K562 (cell line): ENCODE results near the gene BRCA1. TPM values are rescaled to one million over a fixed set of nuclear protein-coding genes. Genes with fewer than 3 reads are reported as not detected.

ENCODE experiments used
- ATAC-seq: fragments of 200-7000 bp; cut with Tn5 transposase; 3 replicates; pipeline ENCODE4 v1.9.1; 2020; ENCODE audit warnings: moderate library complexity
- BruUV-seq: library from RNA; stranded (reverse); fragments of 400-500 nt; replicated peaks from 2 replicates; lab custom pipeline; 2021; lab: Mats Ljungman, UMichigan
- CTCF ChIA-PET: fragments of 300-600 bp; formaldehyde crosslinking; extraction: SDS; loops from one replicate; lab custom pipeline; 2021; ENCODE audit warnings: low intra/inter-chr PET ratio; lab: Yijun Ruan, JAX
- POLR2A ChIA-PET: fragments of 300-600, 350-650 bp; sonication (Branson Sonifier 250); formaldehyde crosslinking; extraction: SDS; loops from one replicate; lab custom pipeline; 2021; ENCODE audit warnings: antibody characterized with exemption, inconsistent platforms; lab: Yijun Ruan, JAX
- DNase-seq, 4 experiments: peaks; one replicate each; pipeline versions ENCODE4 v3.0.0 to v3.0.0-alpha.2; 2011 to 2018; ENCODE audit warnings: low spot score in 3 of 4, mixed read lengths in 3 of 4; ENCODE audit errors: extremely low read depth in 1 of 4
- FAIRE-seq: peaks from 2 replicates; lab custom pipeline; 2011; peaks lifted over from hg19 to GRCh38; lab: Jason Lieb, UNC
- H2AFZ ChIP-seq: 2 replicates; pipeline ENCODE4 v1.6.0; 2011; ENCODE audit warnings: low read depth, low read length, control low read depth, inconsistent platforms
- H3K27ac ChIP-seq: fragments of 200-600 bp; 3 replicates; pipeline ENCODE4 v1.8.0; 2011; ENCODE audit warnings: low read depth, mild to moderate bottlenecking, control low read depth, inconsistent platforms, low read length, moderate library complexity, mixed read lengths; ENCODE audit errors: extremely low read depth
- H3K27me3 ChIP-seq, 2 experiments: fragments of 300-600 bp in 1 of 2; 2 replicates in 1 of 2; 3 replicates in 1 of 2; pipeline versions ENCODE4 v1.6.0 to v1.8.0; 2011; ENCODE audit warnings: inconsistent platforms in 2 of 2, low read length in 2 of 2, mild to moderate bottlenecking in 1 of 2, mixed read lengths in 1 of 2, moderate library complexity in 1 of 2; ENCODE audit not compliant: control insufficient read depth in 2 of 2, insufficient read depth in 2 of 2
- H3K36me3 ChIP-seq: fragments of 300-600 bp; 3 replicates; pipeline ENCODE4 v1.8.0; 2011; ENCODE audit warnings: mild to moderate bottlenecking, low read length, inconsistent platforms; ENCODE audit not compliant: control insufficient read depth, insufficient read depth
- H3K4me1 ChIP-seq, 2 experiments: fragments of 200-600 bp in 1 of 2; replicated peaks in 1 of 2; 2 replicates in 1 of 2; 3 replicates in 1 of 2; pipeline versions ENCODE4 v1.5.1 to v1.8.0; 2011; ENCODE audit warnings: inconsistent platforms in 2 of 2, low read length in 2 of 2, mild to moderate bottlenecking in 1 of 2, mixed read lengths in 1 of 2, moderate library complexity in 1 of 2; ENCODE audit not compliant: control insufficient read depth in 2 of 2, insufficient read depth in 2 of 2
- H3K4me2 ChIP-seq: 2 replicates; pipeline ENCODE4 v1.6.1; 2011; ENCODE audit warnings: low read length, control low read depth, inconsistent platforms, mixed read lengths; ENCODE audit not compliant: insufficient read depth
- H3K4me3 ChIP-seq: fragments of 200-600 bp; sonication (generic), shearing (Covaris generic); 2 replicates; pipeline ENCODE4 v1.5.1; 2016; ENCODE audit warnings: control low read depth, inconsistent platforms
- H3K79me2 ChIP-seq: fragments of 200-600 bp; 3 replicates; pipeline ENCODE4 v1.8.0; 2011; ENCODE audit warnings: low read length, inconsistent platforms; ENCODE audit not compliant: control insufficient read depth, insufficient read depth
- H3K9ac ChIP-seq, 2 experiments: 2 replicates each; pipeline versions ENCODE4 v1.6.0 to v1.6.1; 2011; ENCODE audit warnings: low read depth in 2 of 2, low read length in 2 of 2, control low read depth in 1 of 2, inconsistent platforms in 1 of 2, mild to moderate bottlenecking in 1 of 2, mixed read lengths in 1 of 2; ENCODE audit not compliant: insufficient read depth in 1 of 2
- H3K9me1 ChIP-seq: one replicate; pipeline ENCODE4 v1.6.0; 2011; ENCODE audit warnings: inconsistent platforms, mild to moderate bottlenecking, low read length, moderate library complexity; ENCODE audit not compliant: control insufficient read depth, insufficient read depth
- H3K9me3 ChIP-seq: replicated peaks from 2 replicates; pipeline ENCODE4 v1.5.1; 2011; ENCODE audit warnings: low read depth, low read length, inconsistent platforms; ENCODE audit not compliant: control insufficient read depth, insufficient read depth
- H4K20me1 ChIP-seq: replicated peaks from 2 replicates; pipeline ENCODE4 v1.6.1; 2011; ENCODE audit warnings: low read length, inconsistent platforms, mixed read lengths; ENCODE audit not compliant: control insufficient read depth, insufficient read depth
- CLOCK ChIP-seq: fragments of 250-450 bp; sonication (Bioruptor Pico); IDR thresholded peaks from 2 replicates; pipeline ENCODE4 v1.4.0; 2020; ENCODE audit warnings: mild to moderate bottlenecking, moderate library complexity, borderline replicate concordance
- COPS2 ChIP-seq: fragments of 450-650 bp; conservative IDR thresholded peaks from 2 replicates; pipeline ENCODE4 v1.6.1; 2016; ENCODE audit warnings: mild to moderate bottlenecking, moderate library complexity
- DACH1 ChIP-seq: fragments of 450-650 bp; IDR thresholded peaks from 2 replicates; pipeline ENCODE4 v1.6.1; 2018; ENCODE audit not compliant: partially characterized antibody
- EP300 ChIP-seq: IDR thresholded peaks from 2 replicates; pipeline ENCODE4 v1.6.1; 2012; ENCODE audit warnings: low read length, improper control_type of control experiment
- ETV5 ChIP-seq: sonication (generic); formaldehyde crosslinking; IDR thresholded peaks from 2 replicates; pipeline ENCODE4 v1.4.0; 2020; ENCODE audit warnings: low read depth, mild to moderate bottlenecking, missing genetic modification reagents
- FOXJ2 ChIP-seq: fragments of 200-800 bp; sonication (Bioruptor generic); IDR thresholded peaks from 2 replicates; pipeline ENCODE4 v1.6.1; 2016; ENCODE audit warnings: missing genetic modification characterization, missing compliant biosample characterization
- FOXP1 ChIP-seq: sonication (generic); formaldehyde crosslinking; IDR thresholded peaks from 2 replicates; pipeline ENCODE4 v1.8.0; 2022; ENCODE audit warnings: mild to moderate bottlenecking, missing genetic modification reagents
- MYNN ChIP-seq, 2 experiments: sonication (generic); formaldehyde crosslinking in 1 of 2; IDR thresholded peaks; 2 replicates each; pipeline versions ENCODE4 v1.5.0 to v1.6.1; 2016 to 2020; ENCODE audit warnings: antibody characterized with exemption in 1 of 2, missing genetic modification reagents in 1 of 2
- NEUROD1 ChIP-seq: fragments of 150-350 bp; IDR thresholded peaks from 2 replicates; pipeline ENCODE4 v1.6.1; 2014; ENCODE audit warnings: borderline replicate concordance, low read length, low read depth; ENCODE audit not compliant: partially characterized antibody
- SMARCA5 ChIP-seq: fragments of 450-650 bp; IDR thresholded peaks from 2 replicates; pipeline ENCODE4 v1.6.1; 2016
- SP1 ChIP-seq: sonication (generic); formaldehyde crosslinking; IDR thresholded peaks from 2 replicates; pipeline ENCODE4 v1.8.1; 2022; ENCODE audit warnings: mild to moderate bottlenecking, missing genetic modification reagents
- TAF15 ChIP-seq: fragments of 200-400 bp; formaldehyde crosslinking; IDR thresholded peaks from 2 replicates; pipeline ENCODE4 v1.6.1; 2017; ENCODE audit warnings: mild to moderate bottlenecking, low read depth, low read length, moderate library complexity
- TARDBP ChIP-seq: fragments of 450-650 bp; IDR thresholded peaks from 2 replicates; pipeline ENCODE4 v1.6.1; 2016
- ZBTB34 ChIP-seq: fragments of 250-450 bp; sonication (Bioruptor Pico); IDR thresholded peaks from 2 replicates; pipeline ENCODE4 v1.8.0; 2021; ENCODE audit warnings: mild to moderate bottlenecking, moderate library complexity
- ZNF146 ChIP-seq: IDR thresholded peaks from one replicate; pipeline ENCODE4 v1.6.1; 2018; ENCODE audit warnings: missing compliant biosample characterization; ENCODE audit not compliant: unreplicated experiment
- ZNF274 ChIP-seq: IDR thresholded peaks from 2 replicates; pipeline ENCODE4 v1.6.1; 2011; ENCODE audit warnings: low read depth, mild to moderate bottlenecking, low read length, moderate library complexity, borderline replicate concordance
- ZNF75A ChIP-seq: fragments of 450-650 bp; formaldehyde crosslinking; IDR thresholded peaks from 2 replicates; pipeline ENCODE4 v1.4.0; 2020; ENCODE audit warnings: mild to moderate bottlenecking
- ZNF780A ChIP-seq: fragments of 250-450 bp; sonication (Bioruptor Pico); IDR thresholded peaks from 2 replicates; pipeline ENCODE4 v1.5.0; 2021; ENCODE audit warnings: mild to moderate bottlenecking
- WGBS: fragments of 100-300 bp; shearing (Covaris generic); methylation state at CpG from one replicate; pipeline ENCODE4 v1.1.6; 2016; ENCODE audit warnings: low coverage, mixed read lengths; ENCODE audit not compliant: insufficient coverage; ENCODE audit errors: missing lambda C conversion rate; 5-methylcytosine and 5-hydroxymethylcytosine counted together
- in situ Hi-C: fragments of 300-500 bp; cut with MboI; formaldehyde crosslinking; loops from 4 replicates; pipeline ENCODE4 v1.15.0; 2018; ENCODE audit warnings: inconsistent platforms, mixed read lengths
- intact Hi-C: fragments of 100-400 bp; cut with micrococcal nuclease; formaldehyde crosslinking; loops from 2 replicates; pipeline ENCODE4 v1.14.2; 2022
- polyA plus RNA-seq, 8 experiments: library from polyadenylated mRNA; depleted of rRNA in 4 of 8; stranded (reverse) in 5 of 8; unstranded in 3 of 8; fragments of >200 nt; fragmentation: Nextera tagmentation in 2 of 8; fragmentation: Illumina TruSeq in 1 of 8; extraction: Ambion mirVana in 2 of 8; extraction: Trizol in 1 of 8; gene quantifications; 2 replicates each; pipeline versions ENCODE4 v1.2.1 to v1.2.3, GENCODE V29; 2011 to 2014; ENCODE audit warnings: inconsistent platforms in 1 of 8, missing spikeins in 1 of 8
- total RNA-seq, 7 experiments: library from RNA; depleted of rRNA in 6 of 7; stranded (reverse); fragments of >200 nt in 6 of 7; fragmentation: Illumina TruSeq in 2 of 7; extraction: Trizol in 2 of 7; gene quantifications; 2 replicates each; pipeline versions ENCODE4 v1.2.1 to v1.2.3, GENCODE V29; 2011 to 2021; ENCODE audit warnings: low replicate concordance in 1 of 7
- TF ChIP-seq, protein P1 (sequence below): fragments of 250-450 bp; sonication (Bioruptor Pico); IDR thresholded peaks from 2 replicates; pipeline ENCODE4 v1.5.0; 2021; ENCODE audit warnings: mild to moderate bottlenecking, borderline replicate concordance

The BRCA1 gene
- total and polyA plus RNA-seq, 9 of the 15 experiments (the other 6 are each of a cell fraction or from before 2014, with no cell fraction given), result 25.9 to 95.3 (median 62.3) TPM

GRCh38 chr17:43039646-43040045, 85.5 kb downstream of the BRCA1 start:
- Histone ChIP-seq H3K79me2 (no peaks in the 10 kb centered on the region), H3K9ac (no peak overlapping the region), H3K4me1 (peaks cover 2 to 5% of the 10 kb centered on the region in 2 experiments; a peak in 3 of 5 replicates), H4K20me1 (no peaks in the 10 kb centered on the region), H3K27me3 (no peaks in the 10 kb centered on the region), H3K4me3 (no peak overlapping the region), H3K4me2 (no peak overlapping the region), H3K9me3 (no peaks in the 10 kb centered on the region), H3K27ac (no peak overlapping the region), H3K36me3 (peaks cover 22% of the 10 kb centered on the region), H3K9me1 (no peaks in the 10 kb centered on the region), H2AFZ (no peak overlapping the region)
- intact Hi-C loops (no loop called here), in situ Hi-C loops (no loop called here)
- no peak for FAIRE-seq
- DNase-seq, result no peak
- TF ChIP-seq SMARCA5 (no peak), TARDBP (no peak), ETV5 (CRISPR knock-in tag) (no peak), ZBTB34 (CRISPR knock-in tag) (no peak), ZNF75A (CRISPR knock-in tag) (no peak), ZNF146 (CRISPR knock-in tag) (no peak), COPS2 (no peak), ZNF780A (CRISPR knock-in tag) (no peak), NEUROD1 (no peak), FOXP1 (CRISPR knock-in tag) (no peak), EP300 (no peak), CLOCK (no peak), ZNF274 (no peak), SP1 (no peak), MYNN (IDR thresholded peaks at IDR 0.05) (no peak), MYNN (CRISPR knock-in tag; IDR thresholded peaks at IDR 0.05) (no peak), FOXJ2 (tag) (no peak), TAF15 (no peak), DACH1 (no peak)
- TF ChIP-seq, protein P1, sequence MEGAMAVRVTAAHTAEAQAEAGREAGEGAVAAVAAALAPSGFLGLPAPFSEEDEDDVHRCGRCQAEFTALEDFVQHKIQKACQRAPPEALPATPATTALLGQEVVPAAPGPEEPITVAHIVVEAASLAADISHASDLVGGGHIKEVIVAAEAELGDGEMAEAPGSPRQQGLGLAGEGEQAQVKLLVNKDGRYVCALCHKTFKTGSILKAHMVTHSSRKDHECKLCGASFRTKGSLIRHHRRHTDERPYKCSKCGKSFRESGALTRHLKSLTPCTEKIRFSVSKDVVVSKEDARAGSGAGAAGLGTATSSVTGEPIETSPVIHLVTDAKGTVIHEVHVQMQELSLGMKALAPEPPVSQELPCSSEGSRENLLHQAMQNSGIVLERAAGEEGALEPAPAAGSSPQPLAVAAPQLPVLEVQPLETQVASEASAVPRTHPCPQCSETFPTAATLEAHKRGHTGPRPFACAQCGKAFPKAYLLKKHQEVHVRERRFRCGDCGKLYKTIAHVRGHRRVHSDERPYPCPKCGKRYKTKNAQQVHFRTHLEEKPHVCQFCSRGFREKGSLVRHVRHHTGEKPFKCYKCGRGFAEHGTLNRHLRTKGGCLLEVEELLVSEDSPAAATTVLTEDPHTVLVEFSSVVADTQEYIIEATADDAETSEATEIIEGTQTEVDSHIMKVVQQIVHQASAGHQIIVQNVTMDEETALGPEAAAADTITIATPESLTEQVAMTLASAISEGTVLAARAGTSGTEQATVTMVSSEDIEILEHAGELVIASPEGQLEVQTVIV (CRISPR knock-in tag), result no peak
- WGBS, result 44% methylated on average over 2 of the region's 2 CpGs
- POLR2A ChIA-PET, result interaction anchor here (0.6 to 1.4 kb wide), 2 partner anchors 8 to 15 kb away, joined by 3 to 5 read pairs; no protein-coding TSS in a partner anchor
- ATAC-seq, result no peak
- CTCF ChIA-PET, result no interaction called here
- no TSS peak for BruUV-seq
